Gastrocnemius medialis (tissue), 4 donors: Measurements from ENCODE around the gene KCNJ9. TPM values are rescaled to one million over a fixed set of nuclear protein-coding genes. Genes with fewer than 3 reads are reported as not detected.
A peak's percentile ranks its signal among the peaks of the same experiment; 100 is the strongest.

Experiments used
- ATAC-seq, 2 donors: fragments of 150-250 bp; one replicate each; pipeline ENCODE4 v1.9.1; 2016
- DNase-seq, 2 donors: peaks; one replicate each; pipeline ENCODE4 v3.0.0-alpha.2; 2019
- H3K27ac ChIP-seq, 4 donors: fragments of 200-600 bp; sonication (generic); 1 replicate in 1 of 4; 2 replicates in 3 of 4; pipeline ENCODE4 v1.5.1; 2016 to 2018; ENCODE audit warnings: mild to moderate bottlenecking in 2 of 4, moderate library complexity in 1 of 4
- H3K27me3 ChIP-seq, 3 donors: fragments of 200-600 bp; sonication (generic) in 2 of 3; 1 replicate in 1 of 3; 2 replicates in 2 of 3; pipeline versions ENCODE4 v1.5.1 to v1.6.0; 2016 to 2019; ENCODE audit warnings: mild to moderate bottlenecking in 1 of 3, moderate library complexity in 1 of 3
- H3K36me3 ChIP-seq, 2 donors: fragments of 200-600 bp; sonication (generic) in 1 of 2; one replicate each; pipeline ENCODE4 v1.5.1; 2017 to 2018
- H3K4me1 ChIP-seq, 2 donors: fragments of 200-600 bp; sonication (generic) in 1 of 2; one replicate each; pipeline ENCODE4 v1.5.1; 2016 to 2017; ENCODE audit warnings: mild to moderate bottlenecking in 2 of 2
- H3K4me3 ChIP-seq, 4 donors: fragments of 200-600 bp; sonication (generic) in 3 of 4; 1 replicate in 1 of 4; 2 replicates in 3 of 4; pipeline ENCODE4 v1.5.1; 2016 to 2019; ENCODE audit warnings: mild to moderate bottlenecking in 2 of 4
- H3K9me3 ChIP-seq, 3 donors: fragments of 200-600 bp; sonication (generic) in 2 of 3; 1 replicate in 1 of 3; 2 replicates in 2 of 3; pipeline ENCODE4 v1.5.1; 2016 to 2019
- CTCF ChIP-seq, 5 experiments: fragments of 450-650 bp in 3 of 5; fragments of 200-600 bp in 2 of 5; sonication (generic) in 2 of 5; IDR thresholded peaks in 4 of 5; conservative IDR thresholded peaks in 1 of 5; 1 replicate in 4 of 5; 2 replicates in 1 of 5; pipeline ENCODE4 v1.5.1; 2016 to 2019; ENCODE audit warnings: antibody characterized with exemption in 5 of 5, mild to moderate bottlenecking in 3 of 5, moderate library complexity in 3 of 5
- POLR2A ChIP-seq, 2 donors: fragments of 450-650 bp; IDR thresholded peaks; one replicate each; pipeline ENCODE4 v1.6.1; 2017; ENCODE audit warnings: antibody characterized with exemption in 2 of 2, mild to moderate bottlenecking in 2 of 2, moderate library complexity in 2 of 2
- in situ Hi-C, 4 donors: fragments of 200-750 bp; cut with MboI; loops; one replicate each; pipeline versions ENCODE4 v1.15.0 to v1.8.0; 2017; ENCODE audit warnings: low sequenced_read_pairs in 4 of 4
- intact Hi-C: fragments of 100-400 bp; cut with DNase I; formaldehyde crosslinking; loops from one replicate; pipeline ENCODE4 v1.15.1; 2023; ENCODE audit warnings: low total_unique reads
- total RNA-seq, 4 donors: library from RNA; depleted of rRNA; stranded (reverse); fragments of >200 nt; gene quantifications; one replicate each; pipeline versions ENCODE4 v1.1.0 to v1.2.3, GENCODE V29; 2016

KCNJ9 gene
- total RNA-seq, 4 donors from 2014 or later = not detected

DNA sequence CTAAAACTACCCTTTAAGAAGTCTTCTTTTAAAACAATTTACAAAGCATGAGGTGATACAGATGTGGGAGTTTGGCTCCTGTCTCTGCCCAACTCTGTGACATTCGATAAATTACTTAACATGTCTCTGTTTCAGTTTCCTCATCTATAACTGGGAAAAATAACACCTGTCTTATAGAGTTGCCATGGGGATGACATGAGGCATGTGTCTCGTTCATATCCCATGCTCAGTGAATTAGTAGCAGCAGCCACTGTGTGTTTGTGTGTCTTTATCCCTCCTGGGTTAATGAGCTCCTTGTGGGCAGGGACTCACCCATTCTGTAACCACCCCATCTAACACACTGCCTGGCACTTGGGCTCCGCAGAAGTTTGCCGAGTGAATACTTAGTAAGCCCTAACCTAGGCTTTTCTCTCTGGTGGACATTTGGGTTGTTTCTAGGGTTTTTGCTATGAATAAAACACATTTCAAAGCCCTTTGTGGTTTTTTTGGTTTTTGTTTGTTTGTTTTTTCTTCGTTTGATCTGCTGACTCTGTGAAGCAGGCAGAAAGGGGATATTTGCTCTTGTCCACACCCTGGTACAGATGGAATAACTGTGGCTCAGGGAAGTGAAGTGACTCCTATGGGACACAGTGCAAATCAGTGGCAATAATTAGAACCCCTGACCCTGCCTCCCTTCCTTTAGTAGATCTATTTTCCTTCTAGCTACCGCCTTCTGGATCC lies 797 bp upstream of the KCNJ9 start:
- no peak for TF ChIP-seq CTCF (IDR thresholded peaks at IDR 0.05 in 4 of 5, conservative IDR thresholded peaks at IDR 0.05 in 1 of 5)
- no peak for TF ChIP-seq POLR2A (IDR thresholded peaks at IDR 0.05)
- no peak for DNase-seq
- Histone ChIP-seq H3K9me3 (no peaks in the 10 kb centered on the region), H3K36me3 (no peaks in the 10 kb centered on the region), H3K27me3 (peaks cover 0 to 12% (median 3%) of the 10 kb centered on the region in 3 donors), H3K4me1 (peaks cover 0 to 13% of the 10 kb centered on the region in 2 donors), H3K27ac (no peak overlapping the region), H3K4me3 (no peak overlapping the region)
- intact Hi-C loops (loop anchor here (10.0 kb wide), 1 partner anchor 294 kb away; no protein-coding TSS in a partner anchor), in situ Hi-C loops (loop anchor here in 3 of 4 donors (10.0 to 25.0 kb wide), 3 partner anchors 46 to 282 kb away; partner anchors contain the start of genes NHLH1 (in 2 of the 3), PEX19 (in 1 of the 3) and PIGM (in 1 of the 3))
- ATAC-seq = no peak

DNA sequence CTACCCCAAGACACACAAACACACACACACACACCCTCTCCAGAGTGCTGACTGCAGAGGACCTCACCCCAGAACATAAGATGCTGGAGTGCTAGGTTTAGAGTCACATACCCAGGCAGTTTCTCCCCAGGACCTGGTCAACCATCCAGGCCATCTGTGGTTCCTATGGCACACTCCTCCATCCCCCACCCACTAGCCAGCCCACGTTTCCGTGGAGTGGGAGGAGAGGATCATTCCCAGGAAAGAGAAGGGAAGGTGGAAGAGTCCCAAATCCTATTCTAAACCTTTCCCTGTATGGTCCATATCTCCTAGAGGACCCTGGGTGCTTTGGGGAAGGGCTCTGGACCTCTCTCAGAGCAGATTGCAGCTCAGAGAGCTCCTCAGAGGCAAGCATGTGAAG lies 1.1 kb downstream of the KCNJ9 start:
- Histone ChIP-seq H3K9me3 (no peaks in the 10 kb centered on the region), H3K36me3 (no peaks in the 10 kb centered on the region), H3K27me3 (peaks cover 0 to 12% (median 3%) of the 10 kb centered on the region in 3 donors), H3K4me3 (no peak overlapping the region), H3K27ac (no peak overlapping the region), H3K4me1 (peaks cover 0 to 19% of the 10 kb centered on the region in 2 donors)
- DNase-seq = no peak
- intact Hi-C loops (loop anchor here (10.0 kb wide), 1 partner anchor 292 kb away; no protein-coding TSS in a partner anchor), in situ Hi-C loops (loop anchor here in 3 of 4 donors (10.0 to 25.0 kb wide), 3 partner anchors 48 to 280 kb away; partner anchors contain the start of genes NHLH1 (in 2 of the 3), PEX19 (in 1 of the 3) and PIGM (in 1 of the 3))
- TF ChIP-seq CTCF (IDR thresholded peaks at IDR 0.05 in 4 of 5, conservative IDR thresholded peaks at IDR 0.05 in 1 of 5) (no peak), POLR2A (IDR thresholded peaks at IDR 0.05) (no peak)
- ATAC-seq = no peak

- no peak for DNase-seq
- H3K4me1 ChIP-seq = peaks cover 0 to 18% of the 10 kb centered on the region in 2 donors
- in situ Hi-C loops (loop anchor here in 3 of 4 donors (10.0 to 25.0 kb wide), 3 partner anchors 48 to 279 kb away; partner anchors contain the start of genes NHLH1 (in 2 of the 3), PEX19 (in 1 of the 3) and PIGM (in 1 of the 3)), intact Hi-C loops (loop anchor here (10.0 kb wide), 1 partner anchor 292 kb away; no protein-coding TSS in a partner anchor)
- no peak overlapping the region for H3K27ac ChIP-seq
- H3K36me3 ChIP-seq = no peaks in the 10 kb centered on the region
- no peak overlapping the region for H3K4me3 ChIP-seq
- ATAC-seq = no peak
- no peak for TF ChIP-seq POLR2A (IDR thresholded peaks at IDR 0.05)
- TF ChIP-seq CTCF (IDR thresholded peaks at IDR 0.05 in 4 of 5, conservative IDR thresholded peaks at IDR 0.05 in 1 of 5) = no peak
- peaks cover 0 to 12% (median 3%) of the 10 kb centered on the region in 3 donors for H3K27me3 ChIP-seq
- no peaks in the 10 kb centered on the region for H3K9me3 ChIP-seq
Observed at GRCh38 chr1:160082926-160083325, 1.6 kb downstream of the KCNJ9 start.

DNA sequence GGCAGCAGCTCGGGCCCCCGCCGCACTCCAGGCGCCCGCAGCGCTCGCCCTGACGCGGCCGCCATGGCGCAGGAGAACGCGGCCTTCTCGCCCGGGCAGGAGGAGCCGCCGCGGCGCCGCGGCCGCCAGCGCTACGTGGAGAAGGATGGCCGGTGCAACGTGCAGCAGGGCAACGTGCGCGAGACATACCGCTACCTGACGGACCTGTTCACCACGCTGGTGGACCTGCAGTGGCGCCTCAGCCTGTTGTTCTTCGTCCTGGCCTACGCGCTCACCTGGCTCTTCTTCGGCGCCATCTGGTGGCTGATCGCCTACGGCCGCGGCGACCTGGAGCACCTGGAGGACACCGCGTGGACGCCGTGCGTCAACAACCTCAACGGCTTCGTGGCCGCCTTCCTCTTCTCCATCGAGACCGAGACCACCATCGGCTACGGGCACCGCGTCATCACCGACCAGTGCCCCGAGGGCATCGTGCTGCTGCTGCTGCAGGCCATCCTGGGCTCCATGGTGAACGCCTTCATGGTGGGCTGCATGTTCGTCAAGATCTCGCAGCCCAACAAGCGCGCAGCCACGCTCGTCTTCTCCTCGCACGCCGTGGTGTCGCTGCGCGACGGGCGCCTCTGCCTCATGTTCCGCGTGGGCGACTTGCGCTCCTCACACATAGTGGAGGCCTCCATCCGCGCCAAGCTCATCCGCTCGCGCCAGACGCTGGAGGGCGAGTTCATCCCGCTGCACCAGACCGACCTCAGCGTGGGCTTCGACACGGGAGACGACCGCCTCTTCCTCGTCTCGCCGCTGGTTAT lies 2.8 kb downstream of the KCNJ9 start:
- Histone ChIP-seq H3K27ac (no peak overlapping the region), H3K9me3 (no peaks in the 10 kb centered on the region), H3K4me1 (peaks cover 0 to 8% of the 10 kb centered on the region in 2 donors), H3K36me3 (no peaks in the 10 kb centered on the region), H3K4me3 (peak overlapping the region in 2 of 4 donors; percentile 17 to 21), H3K27me3 (peaks cover 0 to 12% (median 3%) of the 10 kb centered on the region in 3 donors)
- intact Hi-C loops (loop anchor here (10.0 kb wide), 1 partner anchor 291 kb away; no protein-coding TSS in a partner anchor), in situ Hi-C loops (loop anchor here in 3 of 4 donors (10.0 to 25.0 kb wide), 3 partner anchors 49 to 278 kb away; partner anchors contain the start of genes NHLH1 (in 2 of the 3), PEX19 (in 1 of the 3) and PIGM (in 1 of the 3))
- DNase-seq = no peak
- no peak for ATAC-seq
- TF ChIP-seq CTCF (IDR thresholded peaks at IDR 0.05 in 4 of 5, conservative IDR thresholded peaks at IDR 0.05 in 1 of 5) = peak in 4 of 5 experiments; percentile 23 to 56 (median 42)
- no peak for TF ChIP-seq POLR2A (IDR thresholded peaks at IDR 0.05)
